ENCODE data around the gene JPH2. TPM values are rescaled to one million over a fixed set of nuclear protein-coding genes. Genes with fewer than 3 reads are reported as not detected.

JPH2 gene
- total RNA-seq, 1 experiment from 2014 or later = 0.81 TPM

GRCh38 chr20:44143936-44144335 lies 43.1 kb downstream of the JPH2 start:
- ChIA-PET POLR2A (no interaction called here), CTCF (no interaction called here)
- Mint-ChIP-seq H3K27me3 (ENCODE audit: low read depth) (peaks cover 5% of the 10 kb centered on the region; the same call in 1 of the 2 replicates), H3K4me1 (peaks cover 2% of the 10 kb centered on the region; the same call in 1 of the 2 replicates), H3K36me3 (no peaks in the 10 kb centered on the region), H3K27ac (no peak overlapping the region), H3K9me3 (no peaks in the 10 kb centered on the region), H3K4me3 (no peak overlapping the region)
- TF ChIP-seq JUN (CRISPR knock-in tag; IDR thresholded peaks at IDR 0.05) (no peak), ATF1 (CRISPR knock-in tag; IDR thresholded peaks at IDR 0.05) (no peak), ZNF138 (CRISPR knock-in tag; conservative IDR thresholded peaks at IDR 0.05) (no peak), ZNF263 (CRISPR knock-in tag; IDR thresholded peaks at IDR 0.05; ENCODE audit: low read depth) (no peak), ZNF423 (CRISPR knock-in tag; IDR thresholded peaks at IDR 0.05) (no peak), ZNF532 (CRISPR knock-in tag; IDR thresholded peaks at IDR 0.05; ENCODE audit: borderline replicate concordance) (no peak), MXD4 (CRISPR knock-in tag; IDR thresholded peaks at IDR 0.05; ENCODE audit: borderline replicate concordance) (no peak), ZNF671 (CRISPR knock-in tag; IDR thresholded peaks at IDR 0.05) (no peak), FOXP4 (CRISPR knock-in tag; IDR thresholded peaks at IDR 0.05) (no peak), RORB (CRISPR knock-in tag; IDR thresholded peaks at IDR 0.05) (no peak), HMGA2 (CRISPR knock-in tag; IDR thresholded peaks at IDR 0.05) (no peak), GTF2I (CRISPR knock-in tag; conservative IDR thresholded peaks at IDR 0.05) (no peak), SMAD4 (CRISPR knock-in tag; IDR thresholded peaks at IDR 0.05) (no peak), EMX1 (CRISPR knock-in tag; IDR thresholded peaks at IDR 0.05) (no peak), FOXJ3 (CRISPR knock-in tag; IDR thresholded peaks at IDR 0.05; ENCODE audit: borderline replicate concordance) (no peak)
- TF ChIP-seq, protein P1, sequence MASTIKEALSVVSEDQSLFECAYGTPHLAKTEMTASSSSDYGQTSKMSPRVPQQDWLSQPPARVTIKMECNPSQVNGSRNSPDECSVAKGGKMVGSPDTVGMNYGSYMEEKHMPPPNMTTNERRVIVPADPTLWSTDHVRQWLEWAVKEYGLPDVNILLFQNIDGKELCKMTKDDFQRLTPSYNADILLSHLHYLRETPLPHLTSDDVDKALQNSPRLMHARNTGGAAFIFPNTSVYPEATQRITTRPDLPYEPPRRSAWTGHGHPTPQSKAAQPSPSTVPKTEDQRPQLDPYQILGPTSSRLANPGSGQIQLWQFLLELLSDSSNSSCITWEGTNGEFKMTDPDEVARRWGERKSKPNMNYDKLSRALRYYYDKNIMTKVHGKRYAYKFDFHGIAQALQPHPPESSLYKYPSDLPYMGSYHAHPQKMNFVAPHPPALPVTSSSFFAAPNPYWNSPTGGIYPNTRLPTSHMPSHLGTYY (CRISPR knock-in tag; IDR thresholded peaks at IDR 0.05) = no peak
- TF ChIP-seq, protein P2, sequence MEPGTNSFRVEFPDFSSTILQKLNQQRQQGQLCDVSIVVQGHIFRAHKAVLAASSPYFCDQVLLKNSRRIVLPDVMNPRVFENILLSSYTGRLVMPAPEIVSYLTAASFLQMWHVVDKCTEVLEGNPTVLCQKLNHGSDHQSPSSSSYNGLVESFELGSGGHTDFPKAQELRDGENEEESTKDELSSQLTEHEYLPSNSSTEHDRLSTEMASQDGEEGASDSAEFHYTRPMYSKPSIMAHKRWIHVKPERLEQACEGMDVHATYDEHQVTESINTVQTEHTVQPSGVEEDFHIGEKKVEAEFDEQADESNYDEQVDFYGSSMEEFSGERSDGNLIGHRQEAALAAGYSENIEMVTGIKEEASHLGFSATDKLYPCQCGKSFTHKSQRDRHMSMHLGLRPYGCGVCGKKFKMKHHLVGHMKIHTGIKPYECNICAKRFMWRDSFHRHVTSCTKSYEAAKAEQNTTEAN (CRISPR knock-in tag; IDR thresholded peaks at IDR 0.05) = no peak
- TF ChIP-seq, protein P3, sequence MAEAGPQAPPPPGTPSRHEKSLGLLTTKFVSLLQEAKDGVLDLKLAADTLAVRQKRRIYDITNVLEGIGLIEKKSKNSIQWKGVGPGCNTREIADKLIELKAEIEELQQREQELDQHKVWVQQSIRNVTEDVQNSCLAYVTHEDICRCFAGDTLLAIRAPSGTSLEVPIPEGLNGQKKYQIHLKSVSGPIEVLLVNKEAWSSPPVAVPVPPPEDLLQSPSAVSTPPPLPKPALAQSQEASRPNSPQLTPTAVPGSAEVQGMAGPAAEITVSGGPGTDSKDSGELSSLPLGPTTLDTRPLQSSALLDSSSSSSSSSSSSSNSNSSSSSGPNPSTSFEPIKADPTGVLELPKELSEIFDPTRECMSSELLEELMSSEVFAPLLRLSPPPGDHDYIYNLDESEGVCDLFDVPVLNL (CRISPR knock-in tag; IDR thresholded peaks at IDR 0.05; ENCODE audit: borderline replicate concordance, low read depth) = no peak
- TF ChIP-seq, protein P4, sequence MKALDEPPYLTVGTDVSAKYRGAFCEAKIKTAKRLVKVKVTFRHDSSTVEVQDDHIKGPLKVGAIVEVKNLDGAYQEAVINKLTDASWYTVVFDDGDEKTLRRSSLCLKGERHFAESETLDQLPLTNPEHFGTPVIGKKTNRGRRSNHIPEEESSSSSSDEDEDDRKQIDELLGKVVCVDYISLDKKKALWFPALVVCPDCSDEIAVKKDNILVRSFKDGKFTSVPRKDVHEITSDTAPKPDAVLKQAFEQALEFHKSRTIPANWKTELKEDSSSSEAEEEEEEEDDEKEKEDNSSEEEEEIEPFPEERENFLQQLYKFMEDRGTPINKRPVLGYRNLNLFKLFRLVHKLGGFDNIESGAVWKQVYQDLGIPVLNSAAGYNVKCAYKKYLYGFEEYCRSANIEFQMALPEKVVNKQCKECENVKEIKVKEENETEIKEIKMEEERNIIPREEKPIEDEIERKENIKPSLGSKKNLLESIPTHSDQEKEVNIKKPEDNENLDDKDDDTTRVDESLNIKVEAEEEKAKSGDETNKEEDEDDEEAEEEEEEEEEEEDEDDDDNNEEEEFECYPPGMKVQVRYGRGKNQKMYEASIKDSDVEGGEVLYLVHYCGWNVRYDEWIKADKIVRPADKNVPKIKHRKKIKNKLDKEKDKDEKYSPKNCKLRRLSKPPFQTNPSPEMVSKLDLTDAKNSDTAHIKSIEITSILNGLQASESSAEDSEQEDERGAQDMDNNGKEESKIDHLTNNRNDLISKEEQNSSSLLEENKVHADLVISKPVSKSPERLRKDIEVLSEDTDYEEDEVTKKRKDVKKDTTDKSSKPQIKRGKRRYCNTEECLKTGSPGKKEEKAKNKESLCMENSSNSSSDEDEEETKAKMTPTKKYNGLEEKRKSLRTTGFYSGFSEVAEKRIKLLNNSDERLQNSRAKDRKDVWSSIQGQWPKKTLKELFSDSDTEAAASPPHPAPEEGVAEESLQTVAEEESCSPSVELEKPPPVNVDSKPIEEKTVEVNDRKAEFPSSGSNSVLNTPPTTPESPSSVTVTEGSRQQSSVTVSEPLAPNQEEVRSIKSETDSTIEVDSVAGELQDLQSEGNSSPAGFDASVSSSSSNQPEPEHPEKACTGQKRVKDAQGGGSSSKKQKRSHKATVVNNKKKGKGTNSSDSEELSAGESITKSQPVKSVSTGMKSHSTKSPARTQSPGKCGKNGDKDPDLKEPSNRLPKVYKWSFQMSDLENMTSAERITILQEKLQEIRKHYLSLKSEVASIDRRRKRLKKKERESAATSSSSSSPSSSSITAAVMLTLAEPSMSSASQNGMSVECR (CRISPR knock-in tag; IDR thresholded peaks at IDR 0.05; ENCODE audit: borderline replicate concordance) = no peak
- DNase-seq (ENCODE audit: low spot score) (no peak), ATAC-seq (no peak)

All from WTC11 (cell line).